Measurements from ENCODE around the gene ZNF214. TPM values are rescaled to one million over a fixed set of nuclear protein-coding genes. Genes with fewer than 3 reads are reported as not detected.

ZNF214 gene
- 3.8 and 8.4 TPM in 2 replicates for total RNA-seq

DNA sequence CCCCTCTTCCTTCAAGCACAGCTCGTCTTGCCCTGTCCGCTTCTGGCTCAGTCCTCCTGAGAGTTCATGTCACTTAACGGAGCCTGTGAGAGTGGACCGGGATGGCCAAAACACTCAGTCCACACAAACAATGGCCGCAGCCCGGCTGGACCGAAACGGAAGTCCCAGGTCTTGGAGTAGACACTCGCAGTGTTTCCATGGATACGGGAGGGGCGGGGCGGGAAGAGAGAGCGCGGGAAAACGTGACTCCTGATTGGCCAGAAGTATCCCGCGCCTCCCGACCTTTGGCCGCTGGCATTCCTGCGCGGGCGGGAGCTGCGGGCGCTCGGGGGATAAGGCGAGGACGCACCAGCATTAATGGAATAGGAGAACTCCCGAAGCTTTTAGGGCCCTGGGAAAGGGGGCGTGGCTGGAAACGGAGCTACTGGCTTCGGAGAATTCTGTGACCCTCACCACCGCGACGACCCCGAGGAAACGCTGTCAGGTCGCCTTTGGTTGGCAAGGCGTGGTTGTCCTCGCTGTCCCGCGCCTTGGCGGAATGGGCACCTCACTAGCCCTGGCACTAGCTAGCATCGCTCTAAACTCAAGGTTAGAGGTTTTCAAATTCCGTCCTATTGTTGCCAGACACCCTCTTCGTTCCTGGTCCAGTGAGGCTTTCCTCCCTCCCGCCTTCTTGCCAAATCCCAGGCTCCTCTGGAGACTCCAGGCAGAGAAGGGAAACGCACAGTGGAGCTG is at the start of gene ZNF214, which contains the start of gene NLRP14:
Gene ZNF214, minus strand, starts transcription at position 164 of the 735 bp plus-strand sequence. CDS start 17,511 bp downstream, outside the sequence.
Gene NLRP14, plus strand, starts transcription at position 297 of the 735 bp plus-strand sequence. CDS start 18,108 bp downstream, outside the sequence.
- peak; percentile 87 for DNase-seq (ENCODE audit: low read depth)

DNA sequence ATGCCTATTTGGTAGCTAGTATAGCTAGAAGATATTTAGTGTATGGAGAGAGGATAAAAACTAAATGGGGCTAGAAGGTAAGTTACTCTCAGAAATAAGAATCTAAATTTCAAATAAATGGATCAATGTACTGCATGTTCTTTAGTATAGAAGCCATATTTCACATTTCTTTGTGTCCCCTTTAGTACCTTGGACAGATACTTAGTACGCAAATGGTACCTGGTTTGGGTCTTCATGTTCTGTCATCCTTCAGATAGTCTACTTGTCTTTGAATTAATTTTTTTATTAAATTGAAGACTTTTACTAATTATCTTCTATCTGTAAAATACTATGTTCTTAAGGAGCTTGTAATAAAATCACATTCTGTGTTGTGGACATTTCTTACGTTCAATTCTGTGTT is 42.4 kb upstream of the ZNF214 start:
- DNase-seq (ENCODE audit: low read depth), result no peak

DNA sequence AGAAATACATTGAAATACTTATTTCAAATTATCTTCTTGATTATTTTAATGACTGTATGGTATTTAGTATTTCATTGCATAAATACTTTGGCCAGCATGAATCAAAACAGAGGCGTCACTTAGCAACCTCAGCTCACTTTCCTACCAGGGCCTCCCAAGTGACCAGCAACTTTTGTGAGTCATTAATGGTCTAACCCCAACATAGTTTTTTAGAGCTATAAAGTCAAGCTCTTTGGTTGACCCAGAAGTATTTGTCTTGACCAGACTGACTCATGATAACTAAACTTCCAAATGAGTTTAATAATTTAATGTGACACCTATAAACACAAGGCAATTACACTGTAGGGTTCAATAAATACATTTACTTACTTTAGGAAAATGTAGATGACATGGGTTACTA is 40.7 kb upstream of the ZNF214 start:
- DNase-seq (ENCODE audit: low read depth), result peak; percentile 93

DNA sequence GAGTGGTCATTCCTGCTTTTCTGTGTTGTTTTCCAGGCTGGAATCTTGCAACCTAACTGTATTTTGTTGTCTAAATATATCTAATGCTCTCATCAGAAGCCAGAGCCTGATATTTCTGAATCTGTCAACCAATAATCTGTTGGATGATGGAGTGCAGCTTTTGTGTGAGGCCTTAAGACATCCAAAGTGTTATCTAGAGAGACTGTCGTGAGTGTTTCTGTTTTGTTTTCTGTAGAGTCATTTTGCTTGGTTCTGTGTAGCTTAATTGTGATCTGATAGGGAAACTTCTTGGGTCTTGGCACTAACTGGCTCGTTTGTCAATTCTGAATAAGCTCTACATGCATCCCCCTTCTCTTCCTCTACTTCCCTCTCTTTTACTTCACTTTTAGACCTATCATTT is 37.5 kb upstream of the ZNF214 start:
- no peak for DNase-seq (ENCODE audit: low read depth)

DNA sequence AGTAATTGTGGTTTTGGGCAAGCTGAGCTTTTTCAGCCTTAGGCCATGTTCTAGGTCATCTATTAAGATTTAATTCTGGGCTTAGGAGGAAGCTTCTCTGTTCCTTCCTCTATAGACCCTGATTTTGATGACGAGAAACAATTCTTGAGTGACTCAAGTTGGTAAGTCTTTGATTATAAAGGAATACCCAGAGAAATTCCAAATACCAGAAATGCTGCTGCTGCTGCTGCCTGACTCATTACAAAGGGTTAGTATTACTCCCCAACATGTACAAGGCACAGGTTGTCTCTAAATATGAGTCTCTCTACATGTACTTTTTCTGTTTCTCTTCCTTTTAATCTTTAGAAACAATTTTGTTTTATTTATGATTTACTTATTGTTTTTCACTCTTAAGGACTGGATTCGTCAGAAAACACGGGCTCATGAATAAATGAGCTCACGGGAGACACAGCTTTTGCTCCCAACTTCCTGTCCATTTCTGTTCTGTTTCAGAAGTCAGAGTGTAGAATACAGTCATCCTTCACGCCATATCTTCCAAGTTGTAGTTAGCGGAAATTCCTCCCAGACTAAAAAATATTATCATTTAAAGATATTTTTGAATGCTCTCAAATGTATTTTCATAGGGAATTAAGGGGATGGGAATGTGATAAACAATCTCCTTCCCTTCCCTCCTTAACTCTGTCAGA is 36.8 kb upstream of the ZNF214 start:
- DNase-seq (ENCODE audit: low read depth), result peak; percentile 84

DNA sequence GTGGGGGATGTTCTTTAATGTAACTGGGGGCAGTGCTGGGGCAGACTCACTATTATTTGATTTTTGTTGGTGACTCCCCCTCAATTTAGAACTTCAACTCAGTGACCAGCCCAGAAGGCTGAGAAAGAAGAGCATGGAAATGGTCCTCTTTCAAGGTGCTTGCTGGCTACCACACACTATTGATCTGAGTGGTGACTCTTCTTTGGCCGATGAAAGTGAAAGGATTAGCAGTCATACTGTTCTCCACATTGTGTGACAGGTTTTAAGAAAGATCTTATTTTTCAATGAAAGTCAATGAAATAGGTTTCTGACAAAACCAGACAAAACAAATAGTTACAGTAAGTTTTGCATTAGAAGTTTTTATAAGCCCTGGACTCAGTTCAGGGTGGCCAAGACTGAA is 30.0 kb upstream of the ZNF214 start:
- no peak for DNase-seq (ENCODE audit: low read depth)

DNA sequence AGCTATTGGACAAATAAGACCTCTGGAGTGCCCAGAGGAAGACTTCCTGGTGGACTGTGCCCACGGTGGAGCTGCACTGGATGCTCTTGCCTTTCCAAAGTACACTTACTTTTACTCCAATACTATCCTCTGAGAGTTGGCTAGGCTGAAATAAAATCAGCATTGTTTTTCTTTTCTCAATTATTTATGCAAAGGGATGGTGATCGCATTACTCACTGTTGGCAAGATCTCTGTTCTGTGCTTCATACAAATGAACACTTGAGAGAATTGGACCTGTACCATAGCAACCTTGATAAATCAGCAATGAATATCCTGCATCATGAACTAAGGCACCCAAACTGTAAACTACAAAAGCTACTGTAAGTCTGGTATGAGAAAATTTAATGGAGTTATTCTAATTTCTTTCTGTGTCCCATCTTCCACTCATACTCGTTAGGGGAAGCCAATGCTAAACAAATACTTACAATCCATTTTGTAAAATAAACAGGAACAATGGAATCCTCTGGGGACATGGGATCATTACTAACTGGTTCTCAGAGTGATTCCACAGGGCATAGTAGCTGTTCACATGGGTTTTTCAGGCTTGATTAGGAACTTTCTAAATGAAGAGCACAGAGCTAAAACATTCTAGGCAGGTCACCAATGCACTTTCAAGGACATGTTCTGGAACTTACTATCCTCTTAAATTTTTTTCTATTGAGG is 26.5 kb upstream of the ZNF214 start:
- peak; percentile 83 for DNase-seq (ENCODE audit: low read depth)

DNA sequence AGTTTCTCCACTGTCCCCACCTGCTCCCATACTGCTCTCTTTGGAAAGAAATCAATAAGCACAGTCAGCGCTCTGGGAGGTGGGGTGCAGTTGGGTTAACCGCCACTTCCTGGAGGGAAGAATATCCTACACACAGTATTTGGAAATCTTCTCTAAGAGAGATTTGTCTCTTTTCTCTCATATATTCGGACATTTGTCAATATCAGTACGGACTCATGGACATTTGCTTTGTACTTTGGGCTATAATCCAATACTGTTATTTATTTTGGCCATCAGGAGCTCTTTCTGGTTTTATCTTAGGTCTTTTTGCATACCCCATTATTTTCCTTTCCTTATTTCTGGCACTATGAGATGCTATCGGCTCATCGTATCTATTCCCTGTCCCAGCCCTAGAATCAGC is 13.9 kb upstream of the ZNF214 start:
- DNase-seq (ENCODE audit: low read depth), result no peak

DNA sequence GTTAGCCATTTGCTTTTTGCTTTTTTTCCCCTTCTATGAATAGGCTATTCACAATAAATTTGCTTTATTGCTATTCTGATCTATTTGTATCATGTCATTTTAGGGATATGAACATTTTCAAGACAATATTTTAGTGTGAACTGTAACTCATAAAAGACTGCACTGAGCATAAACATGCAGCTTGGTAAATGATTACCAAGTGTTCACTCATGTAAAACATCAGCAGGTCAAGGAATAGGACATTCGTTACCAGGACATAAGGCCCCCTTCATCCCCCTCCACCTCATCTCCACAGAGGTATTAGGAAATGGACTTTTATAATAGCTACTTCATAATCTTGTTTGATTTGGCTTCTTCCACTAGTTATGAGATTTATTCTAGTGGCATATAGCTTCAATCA is 12.5 kb upstream of the ZNF214 start:
- DNase-seq (ENCODE audit: low read depth), result peak; percentile 67

DNA sequence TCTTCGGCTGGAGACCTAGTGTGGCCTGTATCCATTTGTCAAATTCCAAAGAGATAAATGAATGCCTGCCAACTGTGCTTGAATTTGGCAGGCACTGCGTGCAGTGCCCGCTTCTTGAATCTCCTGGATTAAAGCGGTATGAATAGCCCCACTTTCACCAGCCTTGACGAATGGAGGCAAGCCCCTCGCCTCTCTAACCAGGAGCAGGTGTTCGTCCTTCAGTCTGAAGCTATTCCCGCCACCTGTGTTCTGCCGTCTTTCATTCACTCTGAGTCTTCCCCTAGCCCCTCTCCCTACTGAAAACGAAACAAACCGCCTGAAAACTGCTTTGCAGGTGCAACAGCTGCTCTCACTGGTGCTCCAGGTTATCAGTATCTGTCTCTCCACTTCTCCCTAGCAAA is 11.3 kb upstream of the ZNF214 start:
- no peak for DNase-seq (ENCODE audit: low read depth)

DNA sequence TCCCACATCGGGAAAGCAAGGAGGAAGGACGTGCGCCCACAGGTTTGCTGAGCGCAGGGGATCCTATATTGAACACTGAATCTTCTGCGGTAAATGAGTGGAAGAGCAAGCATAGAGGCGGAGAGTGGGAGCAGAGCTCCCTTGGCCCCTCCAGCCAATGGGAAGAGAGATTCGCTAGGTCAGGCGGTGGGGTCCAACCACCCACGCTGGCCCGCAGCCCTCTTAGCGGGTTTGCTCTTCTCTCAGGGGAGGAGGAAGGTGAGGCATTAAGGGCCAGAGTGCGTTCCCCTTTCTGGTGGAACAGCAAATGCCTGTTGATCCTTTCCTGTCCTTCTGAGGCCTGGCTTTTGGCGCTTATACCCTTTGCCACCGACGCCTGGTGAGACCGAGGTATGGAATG is 10.7 kb upstream of the ZNF214 start:
- DNase-seq (ENCODE audit: low read depth), result no peak

DNA sequence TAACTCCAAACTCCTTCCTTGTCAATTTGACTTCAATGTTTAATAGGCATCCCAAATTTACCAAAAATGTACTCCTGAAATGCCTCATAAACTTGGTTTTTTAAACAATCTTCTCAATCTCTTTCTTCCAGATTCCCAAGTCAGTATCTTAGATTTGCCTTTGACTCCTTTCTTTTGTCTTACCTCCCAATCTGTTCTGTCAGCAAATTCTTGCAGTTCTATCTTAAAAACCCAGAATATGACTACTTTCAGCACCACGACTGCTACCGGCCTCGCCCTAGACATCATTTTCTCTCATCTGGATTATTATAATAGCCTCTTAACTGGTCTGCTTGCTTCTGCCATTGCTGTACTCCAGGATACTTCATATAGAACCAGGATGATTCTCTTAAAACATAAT is 8.0 kb upstream of the ZNF214 start:
- no peak for DNase-seq (ENCODE audit: low read depth)

DNA sequence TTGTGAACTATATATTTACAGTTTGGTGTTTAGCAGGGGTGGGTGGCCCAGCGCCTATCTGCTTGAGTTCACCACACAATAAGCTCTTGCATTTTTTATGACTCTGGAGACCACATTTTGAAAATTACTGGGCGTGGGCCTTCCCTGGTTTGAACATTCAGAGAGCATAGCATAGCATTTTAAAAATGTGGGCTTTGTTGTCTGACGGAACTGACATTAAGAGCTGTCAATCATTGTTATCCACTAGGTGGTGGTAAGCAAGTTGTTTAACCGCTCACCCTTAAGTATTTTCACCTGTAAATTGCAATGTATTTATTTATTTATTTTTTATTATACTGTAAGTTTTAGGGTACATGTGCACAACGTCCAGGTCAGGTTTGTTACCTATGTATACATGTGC is 1.2 kb upstream of the ZNF214 start:
- no peak for DNase-seq (ENCODE audit: low read depth)

DNA sequence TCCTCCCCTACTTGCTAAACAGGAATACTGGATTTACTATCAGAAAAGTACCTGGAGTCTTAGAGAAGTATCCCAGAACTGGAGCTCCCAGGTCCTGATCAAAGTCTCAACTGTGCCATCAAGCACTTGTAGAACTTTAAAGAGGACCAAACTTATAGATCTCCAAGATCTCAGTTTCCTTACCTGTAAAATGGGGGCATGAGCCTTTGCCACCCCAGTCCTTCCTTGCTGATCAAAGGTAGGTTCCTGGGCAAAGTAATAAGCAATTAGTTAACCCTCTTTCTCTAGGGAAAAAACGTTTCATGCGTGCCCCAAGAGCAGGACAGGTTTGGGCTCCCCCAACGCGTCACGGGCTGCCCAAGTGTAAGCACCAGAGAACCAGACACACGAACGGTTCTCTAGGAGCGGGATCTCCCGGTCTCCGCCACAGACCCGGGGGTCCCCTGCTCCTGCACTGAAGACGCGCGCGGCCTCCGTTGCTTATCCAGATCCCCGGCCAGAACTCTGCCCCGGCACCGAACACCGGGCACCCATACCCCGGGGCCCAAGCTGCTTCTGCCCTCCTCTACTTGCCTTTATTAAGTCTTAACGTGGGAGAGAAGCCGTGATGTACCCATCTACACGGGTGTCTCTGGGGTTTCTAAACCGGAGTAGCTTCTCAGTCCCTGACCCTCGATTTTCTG is 505 bp downstream of the ZNF214 start:
- no peak for DNase-seq (ENCODE audit: low read depth)

DNA sequence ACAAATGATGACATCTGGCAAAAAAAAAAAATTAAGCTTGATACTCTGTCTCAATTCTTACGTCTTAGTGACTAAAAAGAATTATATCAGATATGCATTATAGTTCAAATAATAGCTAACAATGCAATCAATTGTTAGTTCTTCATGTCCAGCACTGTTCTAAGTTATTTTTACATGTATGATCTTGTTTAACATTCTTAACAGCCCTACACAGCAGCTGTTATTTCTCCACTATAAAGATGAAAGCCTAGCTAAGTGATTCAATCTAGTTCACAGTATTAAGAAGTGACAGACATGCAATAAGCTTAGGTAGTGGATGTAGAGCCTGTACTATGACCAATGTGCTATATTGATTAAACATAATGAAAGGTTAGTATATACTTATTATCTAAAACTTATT is 4.1 kb downstream of the ZNF214 start:
- no peak for DNase-seq (ENCODE audit: low read depth)

DNA sequence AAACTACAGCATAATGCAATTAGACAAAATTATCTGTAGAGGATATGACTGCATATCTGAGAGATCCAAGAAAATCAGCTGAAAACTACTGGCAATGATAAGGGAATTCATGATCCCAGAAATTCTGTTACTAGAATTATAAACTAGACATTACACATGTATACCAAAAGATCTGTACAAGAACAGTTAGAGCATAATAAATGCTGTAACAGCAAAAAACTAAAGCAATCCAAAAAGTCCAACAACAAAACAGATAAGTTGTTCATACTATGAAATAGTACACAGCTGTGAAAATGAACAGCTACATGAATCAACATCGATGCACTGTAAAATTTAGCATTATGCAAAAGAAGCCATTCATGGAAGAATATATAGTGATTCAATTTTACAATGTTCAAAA is 6.0 kb downstream of the ZNF214 start:
- DNase-seq (ENCODE audit: low read depth), result no peak

DNA sequence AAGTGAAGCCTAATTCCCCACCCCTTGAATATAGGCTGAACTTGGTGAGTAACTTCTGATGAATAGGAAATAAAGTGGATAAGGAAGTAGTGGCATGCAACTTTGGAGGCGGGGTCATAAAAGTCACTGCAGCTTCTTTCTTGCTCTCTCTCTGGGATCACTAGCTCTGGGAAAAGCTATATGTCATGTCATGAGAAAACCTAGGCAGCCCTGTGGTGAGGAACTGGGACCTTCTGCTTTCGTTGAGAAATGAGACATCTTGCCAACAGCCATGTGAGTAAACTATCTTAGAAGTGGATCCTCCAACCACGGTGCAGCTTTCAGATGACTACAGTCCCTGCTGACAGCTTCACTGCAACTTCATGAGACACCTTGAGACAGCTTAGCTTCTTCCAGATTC is 15.7 kb downstream of the ZNF214 start:
- peak; percentile 12 for DNase-seq (ENCODE audit: low read depth)

DNA sequence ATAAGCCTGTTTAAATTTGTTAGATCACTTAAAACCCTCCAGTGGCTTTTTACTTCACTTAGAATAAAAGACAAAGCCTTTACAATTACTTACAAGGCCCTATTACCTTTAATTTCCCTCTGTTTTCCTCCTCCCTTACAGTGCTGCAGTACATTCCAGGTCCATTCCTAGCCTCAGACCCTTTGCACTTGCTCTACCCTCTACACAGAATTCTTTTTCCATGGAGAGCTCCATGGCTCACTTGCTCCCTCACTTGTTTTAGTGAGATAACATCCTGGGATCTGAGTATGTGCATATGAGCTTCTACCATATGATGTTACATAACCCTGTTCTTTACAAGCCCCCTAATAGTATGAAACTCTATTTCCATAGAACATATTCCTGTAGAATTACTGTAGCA is 24.4 kb downstream of the ZNF214 start:
- DNase-seq (ENCODE audit: low read depth), result no peak

DNA sequence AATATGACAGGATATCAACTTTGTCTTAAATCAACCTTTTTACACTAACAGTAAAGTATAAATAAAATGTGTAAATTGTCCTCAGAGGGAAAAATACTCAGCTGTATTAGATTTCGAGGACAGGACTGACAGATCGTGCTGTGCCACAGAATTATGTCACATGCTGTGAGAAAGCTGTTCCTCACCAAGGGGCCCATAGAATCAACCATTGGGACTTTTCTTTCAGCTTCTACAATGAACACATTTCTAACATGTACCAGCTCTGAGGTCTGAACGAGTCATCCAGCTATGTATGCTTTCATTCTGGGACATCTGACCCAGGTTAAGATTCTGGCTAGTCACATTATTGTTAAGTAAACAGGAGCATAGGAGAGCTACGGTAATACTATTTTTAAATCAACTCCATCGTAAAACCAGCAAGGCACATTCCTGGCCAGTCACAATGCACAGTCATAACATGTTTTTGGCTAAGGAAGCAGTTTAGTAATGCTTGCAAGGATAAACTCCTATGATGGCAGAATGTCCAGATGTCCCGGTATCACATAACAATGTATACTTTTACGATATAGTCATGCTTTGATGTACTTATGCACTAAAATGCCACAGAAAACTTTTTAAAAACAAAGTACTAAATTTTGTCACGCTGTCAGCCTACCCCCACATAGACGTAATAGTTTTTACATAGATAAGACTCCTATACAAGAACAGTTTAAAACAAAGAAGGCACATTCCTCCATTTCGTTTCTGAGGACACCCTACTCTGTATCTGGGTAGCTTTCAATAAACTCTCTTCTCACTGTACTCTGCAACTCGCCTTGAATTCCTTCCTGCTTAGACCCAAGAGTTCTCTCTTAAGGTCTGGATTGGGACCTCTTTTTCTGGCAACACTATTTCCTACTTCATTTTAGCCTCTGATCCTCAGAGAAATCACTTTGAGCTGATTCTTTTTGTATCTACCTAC is 27.4 kb downstream of the ZNF214 start:
- DNase-seq (ENCODE audit: low read depth), result peak; percentile 83

DNA sequence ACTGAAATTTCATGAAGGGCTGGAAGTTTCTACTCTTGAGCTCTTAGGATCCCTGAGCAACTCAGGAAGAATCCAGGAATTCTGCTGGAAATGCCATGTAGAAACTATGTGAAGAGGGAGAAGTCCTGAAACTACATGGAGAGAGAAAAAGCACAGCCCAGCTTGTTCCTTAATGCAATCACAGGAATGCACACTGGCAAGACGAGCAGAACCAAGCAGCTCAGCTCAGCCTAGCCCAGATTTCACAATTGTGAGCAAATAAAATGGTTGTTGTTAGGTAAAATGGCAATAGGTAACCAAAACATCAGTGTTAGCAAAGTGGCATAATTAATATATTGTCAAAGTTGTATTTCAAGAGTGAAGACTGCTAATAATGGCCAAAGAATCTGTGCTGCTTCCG is 28.1 kb downstream of the ZNF214 start:
- peak; percentile 15 for DNase-seq (ENCODE audit: low read depth)

DNA sequence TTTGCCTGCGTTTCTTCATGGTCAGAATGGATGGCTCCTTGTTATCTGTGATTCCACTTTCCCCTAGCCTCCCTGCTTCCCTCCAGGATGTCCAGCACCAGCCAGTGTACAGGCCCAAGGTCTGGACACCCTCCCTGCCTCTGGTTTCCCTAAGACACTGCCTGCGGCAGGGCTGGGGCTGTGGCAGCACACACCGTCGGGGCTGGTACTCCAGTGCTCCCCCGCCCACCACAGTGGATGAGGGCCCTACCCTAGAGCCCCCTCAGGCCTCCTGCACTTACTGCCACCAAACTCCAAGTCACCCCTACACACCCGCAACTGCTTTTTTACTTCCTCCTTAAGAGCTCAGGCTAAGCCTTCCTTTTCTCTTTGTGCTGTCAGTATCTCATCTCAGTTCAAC is 28.9 kb downstream of the ZNF214 start:
- DNase-seq (ENCODE audit: low read depth), result no peak
